Retinal pigment epithelial cell (primary cell): ENCODE results near the gene RIMKLB.
"Not testable (repeated sequence)": the region's sequence is repeated elsewhere in the genome, so short reads cannot be mapped to it uniquely, and the experiment has no call there.

Experiments
- DNase-seq: peaks from one replicate; pipeline ENCODE4 v3.0.0-alpha.2; 2010; ENCODE audit warnings: low read depth
- H3K4me3 ChIP-seq: 2 replicates; pipeline ENCODE4 v1.5.1; 2011; ENCODE audit warnings: mild to moderate bottlenecking, low read length, control low read depth, moderate library complexity
- CTCF ChIP-seq: conservative IDR thresholded peaks from 2 replicates; pipeline ENCODE4 v1.5.1; 2011; ENCODE audit warnings: low read depth, low read length, control low read depth, inconsistent platforms

Gene RIMKLB

DNA sequence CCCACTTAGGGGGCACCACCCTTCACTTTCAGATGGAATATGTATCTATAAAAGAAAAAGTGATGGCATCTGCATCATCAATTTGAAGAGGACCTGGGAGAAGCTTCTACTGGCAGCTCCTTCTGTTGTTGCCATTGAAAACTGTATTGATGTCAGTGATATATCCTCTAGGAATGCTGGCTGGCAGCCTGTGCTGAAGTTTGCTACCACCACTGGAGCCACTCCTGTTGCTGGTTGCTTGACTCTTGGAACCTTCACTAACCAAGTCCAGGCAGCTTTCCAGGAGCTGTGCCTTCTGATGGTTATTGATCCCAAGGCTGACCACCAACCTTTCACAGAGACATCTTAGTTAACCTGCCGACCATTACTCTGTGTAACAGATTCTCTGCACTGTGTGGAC lies 44.7 kb downstream of the RIMKLB start:
- TF ChIP-seq CTCF, result no peak
- no peak overlapping the region for H3K4me3 ChIP-seq
- peak; percentile 2 for DNase-seq

GRCh38 chr12:8743121-8743520 lies 45.3 kb downstream of the RIMKLB start:
- not testable (repeated sequence) for DNase-seq, H3K4me3 ChIP-seq

- H3K4me3 ChIP-seq, DNase-seq: not testable (repeated sequence)
Observed at GRCh38 chr12:8745631-8746030, 47.8 kb downstream of the RIMKLB start.

GRCh38 chr12:8746046-8746445 lies 48.3 kb downstream of the RIMKLB start:
- no peak overlapping the region for H3K4me3 ChIP-seq
- DNase-seq, result no peak
- TF ChIP-seq CTCF, result no peak

GRCh38 chr12:8760076-8760475 lies 62.3 kb downstream of the RIMKLB start:
- not testable (repeated sequence) for H3K4me3 ChIP-seq, DNase-seq

DNA sequence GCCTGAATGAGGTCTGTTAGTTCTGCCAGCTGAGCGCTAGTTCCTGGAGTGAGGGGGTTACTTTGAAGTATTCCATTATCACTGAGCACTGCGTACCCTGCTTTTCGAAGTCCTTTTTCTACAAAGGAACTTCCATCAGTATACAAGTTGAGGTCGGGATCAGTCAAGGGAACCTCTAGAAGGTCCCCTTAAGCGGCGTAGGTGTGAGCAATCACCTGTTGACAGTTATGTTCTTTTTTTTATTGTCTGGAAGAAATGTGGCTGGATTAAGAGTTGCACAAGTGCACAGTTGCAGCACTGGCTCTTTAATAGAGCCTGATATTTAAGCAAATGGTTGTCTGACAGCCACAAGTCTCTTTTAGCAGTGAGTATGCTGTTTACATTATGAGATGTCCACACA lies 64.9 kb downstream of the RIMKLB start:
- not testable (repeated sequence) for H3K4me3 ChIP-seq, DNase-seq

GRCh38 chr12:8766121-8766520 lies 68.3 kb downstream of the RIMKLB start:
- DNase-seq, result not testable (repeated sequence)

DNA sequence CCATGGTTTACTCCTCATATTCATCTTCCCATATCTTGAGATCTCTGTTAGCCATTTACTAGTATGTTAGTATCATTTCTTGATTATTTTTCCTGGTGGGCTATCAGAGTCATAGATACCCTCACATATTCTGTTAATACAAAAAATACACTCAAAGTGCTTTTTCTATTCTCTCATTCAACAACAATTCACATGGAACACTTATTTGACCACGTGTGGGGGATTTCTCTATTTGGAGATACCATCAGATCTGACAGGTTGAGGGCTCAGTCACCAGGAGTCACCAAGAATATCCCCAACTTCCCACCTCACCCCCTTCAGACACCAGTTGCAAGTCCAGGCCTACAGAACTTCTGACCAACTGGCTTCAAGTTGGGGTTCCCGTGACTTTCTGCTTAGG lies 72.7 kb downstream of the RIMKLB start:
- TF ChIP-seq CTCF, result no peak
- DNase-seq, result no peak

More at GRCh38 chr12:8766121-8766520, 68.3 kb downstream of the RIMKLB start:
- H3K4me3 ChIP-seq, result not testable (repeated sequence)

GRCh38 chr12:8771072-8771471 lies 73.3 kb downstream of the RIMKLB start:
- no peak overlapping the region for H3K4me3 ChIP-seq
- peak; percentile 20 for TF ChIP-seq CTCF
- DNase-seq, result no peak

More for the DNA sequence above, 72.7 kb downstream of the RIMKLB start:
- no peak overlapping the region for H3K4me3 ChIP-seq

GRCh38 chr12:8773461-8773860 lies 75.7 kb downstream of the RIMKLB start:
- no peak for TF ChIP-seq CTCF
- no peak for DNase-seq
- no peak overlapping the region for H3K4me3 ChIP-seq
